HG03064 (cell line): ENCODE data around the gene MRPL20.
"Not testable (repeated sequence)": the region's sequence is repeated elsewhere in the genome, so short reads cannot be mapped to it uniquely, and the experiment has no call there.

Experiments used
- ATAC-seq: cut with Tn5 transposase; IDR thresholded peaks from one replicate; pipeline ENCODE4 v1.9.1; 2021; ENCODE audit warnings: low read depth; ENCODE audit not compliant: unreplicated experiment

Gene MRPL20

GRCh38 chr1:1427106-1427819, 20.2 kb upstream of the MRPL20 start:
- no peak for ATAC-seq

GRCh38 chr1:1426496-1427105, 19.5 kb upstream of the MRPL20 start:
- ATAC-seq: no peak

GRCh38 chr1:1425753-1426495, 18.8 kb upstream of the MRPL20 start:
- no peak for ATAC-seq

GRCh38 chr1:1425426-1425752, 18.3 kb upstream of the MRPL20 start:
- no peak for ATAC-seq

GRCh38 chr1:1424707-1425106, 17.6 kb upstream of the MRPL20 start:
- no peak for ATAC-seq

- no peak for ATAC-seq
These were observed 16.1 kb upstream of the MRPL20 start for GRCh38 chr1:1423245-1423597.

GRCh38 chr1:1422465-1423244, 15.6 kb upstream of the MRPL20 start:
- ATAC-seq: no peak

GRCh38 chr1:1421907-1422464, 14.9 kb upstream of the MRPL20 start:
- no peak for ATAC-seq

- no peak for ATAC-seq
These were observed 14.2 kb upstream of the MRPL20 start, which contains the start of gene ANKRD65 for GRCh38 chr1:1421147-1421906. Gene ANKRD65 (minus strand): TSS chr1:1421276. CDS start chr1:1421005, 271 bp downstream.

GRCh38 chr1:1420654-1421141, 13.6 kb upstream of the MRPL20 start:
- ATAC-seq: no peak

GRCh38 chr1:1419813-1420653, 12.9 kb upstream of the MRPL20 start:
- no peak for ATAC-seq

- ATAC-seq: no peak
These were observed 12.3 kb upstream of the MRPL20 start for GRCh38 chr1:1419363-1419812.

- no peak for ATAC-seq
These were observed 11.6 kb upstream of the MRPL20 start for GRCh38 chr1:1418464-1419362.

- not testable (repeated sequence) for ATAC-seq
These were observed 10.9 kb upstream of the MRPL20 start for GRCh38 chr1:1417825-1418463.

GRCh38 chr1:1417396-1417795, 10.3 kb upstream of the MRPL20 start:
- ATAC-seq: not testable (repeated sequence)

- ATAC-seq: no peak
These were observed 8.7 kb upstream of the MRPL20 start for GRCh38 chr1:1415751-1416150.

GRCh38 chr1:1412311-1412902, 5.3 kb upstream of the MRPL20 start:
- ATAC-seq: not testable (repeated sequence)
